Posterior vena cava (tissue), 2 donors: ENCODE measurements around the gene ZNF839. TPM values are rescaled to one million over a fixed set of nuclear protein-coding genes. Genes with fewer than 3 reads are reported as not detected.
"Not testable (repeated sequence)": the region's sequence is repeated elsewhere in the genome, so short reads cannot be mapped to it uniquely, and the experiment has no call there.

Experiments
- DNase-seq: peaks from one replicate; pipeline ENCODE4 v3.0.0-alpha.2; 2020; ENCODE audit warnings: low spot score
- intact Hi-C, 2 donors: fragments of 100-400 bp; cut with DNase I; formaldehyde crosslinking; loops; one replicate each; pipeline versions ENCODE4 v1.14.1 to v1.14.2; 2022 to 2023
- total RNA-seq, 2 donors: library from RNA; stranded (reverse); fragmentation: NEBNext Ultra II Directional; extraction: Animal tissue kit (Norgen Biotek cat#: 25700); gene quantifications; one replicate each; pipeline ENCODE4 v1.2.1, GENCODE V29; 2021
- donor health status: DM: yes; HTN: yes; CAD: no.
- donor health status: DM: yes; HTN: yes; CAD: no.

Gene ZNF839
- total RNA-seq, 2 donors from 2014 or later = 5.0 to 6.6 TPM

- intact Hi-C loops = no loop called here
- no peak for DNase-seq
Measured at GRCh38 chr14:102333795-102334705, 14.5 kb downstream of the ZNF839 start.

DNA sequence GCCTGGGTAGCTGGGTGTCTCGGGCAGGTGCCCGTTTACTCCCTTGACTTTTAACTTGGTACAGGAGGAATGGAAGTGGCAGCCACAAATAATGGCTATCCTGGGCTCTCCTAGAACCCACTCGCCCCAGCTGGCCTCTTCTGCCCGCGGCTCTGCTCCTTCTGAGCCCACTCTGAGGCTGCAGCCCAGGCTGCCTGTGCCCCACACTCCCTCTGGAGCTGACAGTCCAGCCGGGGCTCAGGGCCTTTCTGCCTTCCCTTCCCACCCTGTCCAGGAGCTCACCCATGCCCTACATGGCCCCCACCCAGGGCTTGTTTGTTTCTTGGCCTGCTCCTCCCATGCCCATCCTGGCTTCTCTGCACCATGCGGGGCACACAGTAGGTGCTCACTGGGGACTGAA lies 15.6 kb downstream of the ZNF839 start:
- no peak for DNase-seq

GRCh38 chr14:102338724-102339123 lies 19.2 kb downstream of the ZNF839 start:
- DNase-seq = no peak
- intact Hi-C loops = no loop called here

More for the DNA sequence above, 15.6 kb downstream of the ZNF839 start:
- intact Hi-C loops = no loop called here

DNA sequence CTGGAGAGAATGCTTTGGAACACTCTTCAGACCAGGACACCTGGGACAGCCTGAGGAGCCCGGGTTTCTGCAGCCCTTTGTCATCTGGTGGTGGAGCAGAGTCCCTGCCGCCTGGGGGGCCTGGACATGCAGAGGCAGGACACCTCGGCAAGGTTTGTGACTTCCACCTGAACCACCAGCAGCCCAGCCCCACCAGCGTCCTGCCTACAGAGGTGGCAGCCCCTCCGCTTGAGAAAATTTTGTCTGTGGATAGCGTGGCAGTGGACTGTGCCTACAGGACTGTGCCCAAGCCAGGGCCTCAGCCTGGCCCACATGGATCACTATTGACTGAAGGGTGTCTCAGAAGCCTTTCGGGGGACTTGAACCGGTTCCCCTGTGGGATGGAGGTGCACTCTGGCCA lies 22.0 kb downstream of the ZNF839 start:
- no peak for DNase-seq
- intact Hi-C loops = no loop called here

DNA sequence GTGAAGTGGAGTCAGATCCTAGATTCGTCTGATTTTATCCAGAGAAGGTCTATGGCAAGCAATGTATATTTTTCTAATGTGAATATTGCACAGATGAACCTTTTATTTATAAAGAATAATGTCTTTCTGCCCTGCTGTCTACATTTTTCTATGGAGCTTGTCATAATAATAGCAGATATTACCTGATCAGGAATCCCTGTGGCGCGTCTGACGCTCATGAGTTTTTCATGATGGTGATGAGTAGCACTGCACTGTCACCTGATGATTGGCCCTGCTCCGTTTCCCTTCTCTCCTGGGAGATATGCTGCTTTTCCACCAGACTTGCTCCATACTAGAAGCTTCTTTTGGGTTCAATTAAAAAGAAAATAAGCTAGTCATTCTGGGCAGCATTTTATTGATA lies 22.7 kb downstream of the ZNF839 start:
- DNase-seq = no peak
- intact Hi-C loops = no loop called here

- DNase-seq = no peak
- intact Hi-C loops = no loop called here
Measured at GRCh38 chr14:102344084-102344483, 24.5 kb downstream of the ZNF839 start.

- intact Hi-C loops = no loop called here
- DNase-seq = no peak
Measured at GRCh38 chr14:102344485-102344884, 24.9 kb downstream of the ZNF839 start.

DNA sequence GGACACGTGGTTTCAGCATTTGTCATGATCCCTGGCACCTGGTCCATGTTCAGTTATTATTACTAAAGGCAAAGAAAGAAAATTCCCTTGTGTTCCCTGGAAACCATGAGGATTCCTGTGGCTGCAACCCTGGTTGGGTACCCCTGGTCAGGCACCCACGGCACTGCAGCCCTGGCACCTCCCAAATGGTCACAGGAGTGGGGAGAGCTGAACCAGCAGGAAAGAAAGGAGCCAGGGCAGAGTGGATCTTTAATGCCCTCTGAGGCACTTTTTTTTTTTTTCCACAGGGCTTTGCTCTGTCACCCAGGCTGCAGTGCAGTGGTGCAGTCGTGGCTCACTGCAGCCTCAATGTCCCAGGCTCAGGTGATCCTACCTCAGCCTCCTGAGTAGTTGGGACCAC lies 25.7 kb downstream of the ZNF839 start:
- no peak for DNase-seq
- intact Hi-C loops = no loop called here

DNA sequence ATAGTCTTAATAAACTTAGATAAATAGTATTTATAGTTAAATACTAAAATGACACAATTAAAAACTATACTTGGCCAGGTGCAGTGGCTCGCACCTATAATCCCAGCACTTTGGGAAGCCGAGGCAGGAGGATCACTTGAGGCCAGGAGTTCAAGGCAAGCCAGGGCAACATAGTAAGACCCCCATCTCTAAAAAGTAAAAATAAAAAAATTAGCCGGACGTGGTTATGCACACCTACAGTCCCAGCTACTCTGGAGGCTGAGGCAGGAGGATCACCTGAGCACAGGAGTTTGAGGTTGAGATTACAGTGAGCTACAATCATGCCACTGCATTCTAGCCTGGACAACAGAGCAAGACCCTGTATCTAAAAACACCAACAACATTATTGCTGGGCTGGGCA lies 27.1 kb downstream of the ZNF839 start:
- no peak for DNase-seq
- intact Hi-C loops = no loop called here

DNA sequence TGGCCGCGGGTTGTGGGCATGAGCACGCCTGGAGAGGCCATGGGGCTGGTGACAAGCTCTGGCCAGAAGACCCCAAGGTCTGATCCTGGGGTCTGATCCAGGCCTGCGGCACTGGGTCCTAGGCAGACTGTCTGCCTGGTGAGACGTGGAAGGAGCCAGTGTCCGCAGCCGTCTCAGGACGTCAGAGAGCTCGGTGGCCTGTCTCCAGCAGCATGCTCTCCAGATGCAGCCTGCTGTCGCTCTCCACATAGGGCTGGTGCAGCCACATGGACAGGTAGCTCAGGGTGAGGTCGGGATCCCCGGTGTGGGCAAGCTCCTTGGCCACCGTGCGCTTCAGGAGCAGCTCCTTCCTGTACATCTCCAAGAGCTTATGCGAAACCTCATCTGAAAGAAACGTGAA lies 28.8 kb downstream of the ZNF839 start:
- intact Hi-C loops = loop anchor here in 1 of 2 donors (2.0 kb wide), 1 partner anchor 268 kb away; no protein-coding TSS in a partner anchor
- no peak for DNase-seq

- no peak for DNase-seq
- intact Hi-C loops = no loop called here
Measured at GRCh38 chr14:102351023-102351422, 31.5 kb downstream of the ZNF839 start.

DNA sequence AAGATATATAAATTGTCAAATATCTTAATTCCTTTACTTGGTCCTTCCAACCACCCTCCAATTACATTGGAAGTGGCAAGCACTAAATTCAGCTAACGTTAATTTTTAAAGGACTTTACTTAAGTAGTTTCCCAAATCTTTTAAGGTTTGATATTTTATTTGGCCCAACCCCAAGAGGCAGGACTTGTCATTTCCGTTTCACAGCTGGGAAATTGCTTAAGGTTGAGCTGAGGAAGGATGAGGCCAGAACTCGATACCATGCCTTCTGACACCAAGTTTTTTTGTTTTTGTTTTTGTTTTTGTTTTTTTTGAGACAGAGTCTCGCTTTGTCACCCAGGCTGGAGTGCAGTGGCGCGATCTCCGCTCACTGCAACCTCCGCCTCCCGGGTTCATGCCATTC lies 32.0 kb downstream of the ZNF839 start:
- DNase-seq, intact Hi-C loops: not testable (repeated sequence)

GRCh38 chr14:102352213-102352612 lies 32.7 kb downstream of the ZNF839 start:
- intact Hi-C loops = no loop called here
- DNase-seq = no peak

GRCh38 chr14:102353126-102353619 lies 33.6 kb downstream of the ZNF839 start:
- intact Hi-C loops = no loop called here
- no peak for DNase-seq

GRCh38 chr14:102356280-102356679 lies 36.7 kb downstream of the ZNF839 start:
- intact Hi-C loops = no loop called here
- no peak for DNase-seq

- DNase-seq = no peak
- intact Hi-C loops = no loop called here
Measured at GRCh38 chr14:102359341-102359740, 39.8 kb downstream of the ZNF839 start.

DNA sequence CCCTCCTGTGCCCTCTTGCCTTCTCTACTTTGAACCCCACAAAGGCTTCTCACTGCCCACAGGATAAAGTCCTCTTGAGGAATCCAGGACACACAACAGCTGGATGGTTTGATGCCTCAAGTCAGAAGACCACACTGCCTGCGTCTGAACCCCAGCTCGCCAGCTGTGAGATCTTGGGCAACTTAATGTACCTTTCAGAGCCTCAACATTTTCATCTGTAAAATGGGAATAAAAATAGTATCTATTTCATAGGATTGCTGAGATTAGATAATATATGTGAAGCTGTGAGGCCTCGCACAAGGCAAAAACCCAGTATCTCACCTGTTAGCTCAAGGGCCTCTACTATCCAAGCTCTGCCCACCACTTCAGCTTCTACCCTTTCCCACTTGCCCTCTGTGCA lies 40.8 kb downstream of the ZNF839 start:
- intact Hi-C loops = loop anchor here in 1 of 2 donors (10.0 kb wide), 1 partner anchor 154 kb away; no protein-coding TSS in a partner anchor
- no peak for DNase-seq

GRCh38 chr14:102362084-102362483 lies 42.5 kb downstream of the ZNF839 start:
- intact Hi-C loops = loop anchor here in 1 of 2 donors (10.0 kb wide), 1 partner anchor 153 kb away; no protein-coding TSS in a partner anchor
- DNase-seq = no peak

- peak; percentile 99 for DNase-seq
- intact Hi-C loops = loop anchor here in 1 of 2 donors (10.0 kb wide), 1 partner anchor 152 kb away; no protein-coding TSS in a partner anchor
Measured at GRCh38 chr14:102362545-102363181, 43.1 kb downstream of the ZNF839 start, which contains the start of the genes CINP and TECPR2. Gene CINP (minus strand): TSS chr14:102362890. CDS start chr14:102362851, 39 bp downstream. Gene TECPR2 (plus strand): TSS chr14:102362941. CDS start chr14:102376722, 13,781 bp downstream.
